Measurements from ENCODE around the gene MYLIP.

Gene MYLIP

GRCh38 chr6:16145038-16145437 lies 16.2 kb downstream of the MYLIP start:
- DNase-seq: no peak

- DNase-seq: no peak
Observed at GRCh38 chr6:16146028-16146427, 17.1 kb downstream of the MYLIP start.

GRCh38 chr6:16146527-16146955 lies 17.7 kb downstream of the MYLIP start:
- no peak for DNase-seq

GRCh38 chr6:16148498-16148897 lies 19.6 kb downstream of the MYLIP start:
- DNase-seq: no peak

GRCh38 chr6:16149305-16149704 lies 20.4 kb downstream of the MYLIP start:
- no peak for DNase-seq

GRCh38 chr6:16150098-16150497 lies 21.2 kb downstream of the MYLIP start:
- DNase-seq: no peak

GRCh38 chr6:16153211-16153820 lies 24.4 kb downstream of the MYLIP start:
- no peak for DNase-seq

GRCh38 chr6:16154904-16155303 lies 26.0 kb downstream of the MYLIP start:
- DNase-seq: no peak

GRCh38 chr6:16157492-16157891 lies 28.6 kb downstream of the MYLIP start:
- DNase-seq: no peak

- no peak for DNase-seq
Observed at GRCh38 chr6:16157909-16158308, 29.0 kb downstream of the MYLIP start.

- no peak for DNase-seq
Observed at GRCh38 chr6:16158943-16159557, 30.2 kb downstream of the MYLIP start.

- no peak for DNase-seq
Observed at GRCh38 chr6:16160794-16161193, 31.9 kb downstream of the MYLIP start.

GRCh38 chr6:16162003-16162402 lies 33.1 kb downstream of the MYLIP start:
- no peak for DNase-seq

- no peak for DNase-seq
Observed at GRCh38 chr6:16163066-16163465, 34.2 kb downstream of the MYLIP start.

- no peak for DNase-seq
Observed at GRCh38 chr6:16163535-16164300, 34.8 kb downstream of the MYLIP start.

GRCh38 chr6:16165641-16166040 lies 36.8 kb downstream of the MYLIP start:
- DNase-seq: no peak

- DNase-seq: no peak
Observed at GRCh38 chr6:16166871-16167608, 38.2 kb downstream of the MYLIP start.

GRCh38 chr6:16168121-16168520 lies 39.2 kb downstream of the MYLIP start:
- no peak for DNase-seq

- DNase-seq: no peak
Observed at GRCh38 chr6:16168858-16169257, 40.0 kb downstream of the MYLIP start.

GRCh38 chr6:16171400-16171799 lies 42.5 kb downstream of the MYLIP start:
- no peak for DNase-seq

GRCh38 chr6:16173167-16173940 lies 44.5 kb downstream of the MYLIP start:
- no peak for DNase-seq

- no peak for DNase-seq
Observed at GRCh38 chr6:16174416-16175078, 45.7 kb downstream of the MYLIP start.

Data from activated CD4-positive, alpha-beta T cell treated with anti-CD3 and anti-CD28 coated beads, Interleukin-2, amount 50 U/mL, for 4 hours (primary cell).